ENCODE data around the gene TEX29. TPM values are rescaled to one million over a fixed set of nuclear protein-coding genes. Genes with fewer than 3 reads are reported as not detected.

The TEX29 gene
- total RNA-seq, 1 experiment from 2014 or later, result 0.33 TPM

DNA sequence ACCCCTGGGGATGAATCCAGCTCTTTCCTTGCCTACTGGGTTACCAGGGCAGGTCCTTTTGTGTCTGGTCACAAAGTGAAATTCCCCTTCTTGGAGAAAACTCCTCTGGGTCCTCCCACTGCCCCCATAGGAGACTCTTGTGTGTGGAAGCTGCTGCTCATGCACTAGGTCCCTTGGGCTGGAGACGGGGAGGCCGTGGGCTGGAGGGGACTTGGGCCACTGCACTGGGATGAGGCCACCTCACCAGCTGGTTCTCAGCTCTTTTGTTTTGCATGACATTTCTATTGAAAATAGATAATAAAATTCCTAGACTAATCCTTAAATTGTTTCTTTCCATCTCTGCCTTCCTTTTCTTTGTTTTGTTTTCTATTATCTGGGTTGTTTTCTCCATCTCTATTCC, 62.4 kb downstream of the TEX29 start:
- no peaks in the 10 kb centered on the region; the same call in 1 of the 2 replicates for H3K4me1 ChIP-seq (ENCODE audit: insufficient read depth, low read length)
- H4K20me1 ChIP-seq (ENCODE audit: control insufficient read depth, insufficient read depth, insufficient read length), result no peaks in the 10 kb centered on the region
- no peak overlapping the region for H3K23ac ChIP-seq (ENCODE audit: insufficient read length, low read depth, low read length)
- H2BK5ac ChIP-seq (ENCODE audit: insufficient read length, low read length), result no peak overlapping the region
- H2BK15ac ChIP-seq (ENCODE audit: low read depth, low read length), result no peak overlapping the region
- no peaks in the 10 kb centered on the region for H3K23me2 ChIP-seq (ENCODE audit: insufficient read length, low read depth, low read length, poor library complexity, severe bottlenecking)
- H3K9ac ChIP-seq (ENCODE audit: extremely low read depth, insufficient read length, low read length), result no peak overlapping the region
- TF ChIP-seq, protein P1, sequence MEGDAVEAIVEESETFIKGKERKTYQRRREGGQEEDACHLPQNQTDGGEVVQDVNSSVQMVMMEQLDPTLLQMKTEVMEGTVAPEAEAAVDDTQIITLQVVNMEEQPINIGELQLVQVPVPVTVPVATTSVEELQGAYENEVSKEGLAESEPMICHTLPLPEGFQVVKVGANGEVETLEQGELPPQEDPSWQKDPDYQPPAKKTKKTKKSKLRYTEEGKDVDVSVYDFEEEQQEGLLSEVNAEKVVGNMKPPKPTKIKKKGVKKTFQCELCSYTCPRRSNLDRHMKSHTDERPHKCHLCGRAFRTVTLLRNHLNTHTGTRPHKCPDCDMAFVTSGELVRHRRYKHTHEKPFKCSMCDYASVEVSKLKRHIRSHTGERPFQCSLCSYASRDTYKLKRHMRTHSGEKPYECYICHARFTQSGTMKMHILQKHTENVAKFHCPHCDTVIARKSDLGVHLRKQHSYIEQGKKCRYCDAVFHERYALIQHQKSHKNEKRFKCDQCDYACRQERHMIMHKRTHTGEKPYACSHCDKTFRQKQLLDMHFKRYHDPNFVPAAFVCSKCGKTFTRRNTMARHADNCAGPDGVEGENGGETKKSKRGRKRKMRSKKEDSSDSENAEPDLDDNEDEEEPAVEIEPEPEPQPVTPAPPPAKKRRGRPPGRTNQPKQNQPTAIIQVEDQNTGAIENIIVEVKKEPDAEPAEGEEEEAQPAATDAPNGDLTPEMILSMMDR (conservative IDR thresholded peaks at IDR 0.05), result no peak
- no peak overlapping the region for H2AFZ ChIP-seq (ENCODE audit: low read length)
- H3K4ac ChIP-seq (ENCODE audit: low read depth, low read length), result no peak overlapping the region
- no peak overlapping the region for H2BK20ac ChIP-seq (ENCODE audit: low read depth, low read length, poor library complexity, severe bottlenecking)
- Mint-ChIP-seq H3K9me3 (peaks cover 11 to 14% of the 10 kb centered on the region in 2 experiments; a peak in 4 of 5 replicates), H3K27ac (no peak overlapping the region), H3K4me3 (no peak overlapping the region), H3K36me3 (ENCODE audit: insufficient read depth in 1 of 3, low read depth in 3 of 3) (peaks cover 0 to 10% (median 3%) of the 10 kb centered on the region in 3 experiments; a peak in 4 of 7 replicates), H3K27me3 (ENCODE audit: low read depth) (no peaks in the 10 kb centered on the region), H3K4me1 (peaks cover 0 to 4% of the 10 kb centered on the region in 2 experiments; a peak in 1 of 4 replicates)
- no peak overlapping the region for H2BK12ac ChIP-seq (ENCODE audit: insufficient read length, low read depth, low read length)
- peak; percentile 11 for DNase-seq
- no peaks in the 10 kb centered on the region for H3K9me3 ChIP-seq (ENCODE audit: control insufficient read depth, low read depth, low read length)
- no peak overlapping the region for H2BK120ac ChIP-seq (ENCODE audit: low read depth, low read length, poor library complexity, severe bottlenecking)
- H4K8ac ChIP-seq (replicated peaks; ENCODE audit: insufficient read length, low read depth, low read length), result no peak overlapping the region
- no peak overlapping the region for H3K56ac ChIP-seq (ENCODE audit: insufficient read length, low read depth, low read length)
- no peaks in the 10 kb centered on the region for H3K79me1 ChIP-seq (ENCODE audit: insufficient read depth, low read depth, low read length, poor library complexity, severe bottlenecking)
- no peak overlapping the region for H4K91ac ChIP-seq (ENCODE audit: insufficient read length, low read depth, low read length)
- H3K18ac ChIP-seq (ENCODE audit: insufficient read length, low read depth, low read length), result no peak overlapping the region
- no peaks in the 10 kb centered on the region for H3K27me3 ChIP-seq (ENCODE audit: insufficient read depth, low read length)
- WGBS (ENCODE audit: extremely low coverage, insufficient read length, low lambda C conversion rate), result no CpG with 5 or more reads among the region's 2 CpGs
- no peak overlapping the region for H3K27ac ChIP-seq (ENCODE audit: insufficient read length, low read depth, low read length)
- no peak overlapping the region for H3T11ph ChIP-seq (ENCODE audit: low read length)
- no peak overlapping the region for H3K4me2 ChIP-seq (ENCODE audit: insufficient read depth, insufficient read length, low read length)
- H2AK5ac ChIP-seq (ENCODE audit: insufficient read length, low read length), result no peak overlapping the region
- no peak overlapping the region for H3K14ac ChIP-seq (ENCODE audit: insufficient read depth, low read length)
- no peaks in the 10 kb centered on the region for H3K79me2 ChIP-seq (ENCODE audit: insufficient read depth, low read length)
- no peak overlapping the region for H4K5ac ChIP-seq (ENCODE audit: insufficient read length, low read depth, low read length)
